GM12878 (cell line): Measurements from ENCODE around the gene CAT. TPM values are rescaled to one million over a fixed set of nuclear protein-coding genes. Genes with fewer than 3 reads are reported as not detected.

Experiments used
- ATAC-seq: fragments of 200-7000 bp; cut with Tn5 transposase; 3 replicates; pipeline ENCODE4 v1.9.1; 2020; ENCODE audit warnings: mild to moderate bottlenecking, moderate library complexity
- BruUV-seq: library from RNA; stranded (reverse); fragments of 400-500 nt; replicated peaks from 2 replicates; lab custom pipeline; 2021; lab: Mats Ljungman, UMichigan
- CTCF ChIA-PET: fragments of 300-600 bp; sonication (Branson Sonifier 250); formaldehyde crosslinking; extraction: SDS; loops from one replicate; lab custom pipeline; 2021; ENCODE audit warnings: inconsistent platforms; lab: Yijun Ruan, JAX
- POLR2A ChIA-PET: fragments of 350-600 bp; formaldehyde crosslinking; extraction: SDS; loops from one replicate; lab custom pipeline; 2021; ENCODE audit warnings: inconsistent platforms; lab: Charles Lee
- RAD21 ChIA-PET: fragments of 300-600 bp; sonication (Branson Sonifier 250); formaldehyde crosslinking; loops from one replicate; lab custom pipeline; 2023; ENCODE audit warnings: antibody characterized with exemption; ENCODE audit not compliant: unreplicated experiment; lab: Charles Lee
- SMC1A ChIA-PET: fragments of 300-600 bp; sonication (Branson Sonifier 250); formaldehyde crosslinking; loops from one replicate; lab custom pipeline; 2023; ENCODE audit not compliant: unreplicated experiment, uncharacterized antibody; lab: Charles Lee
- DNase-seq: peaks from one replicate; pipeline ENCODE4 v3.0.0-alpha.2; 2011; ENCODE audit warnings: low read depth, low spot score
- FAIRE-seq: peaks from 3 replicates; lab custom pipeline; 2011; peaks lifted over from hg19 to GRCh38; lab: Jason Lieb, UNC
- H2AFZ ChIP-seq: 2 replicates; pipeline ENCODE4 v1.6.0; 2011; ENCODE audit warnings: low read depth, low read length, control low read depth; ENCODE audit not compliant: control insufficient read depth
- H3K27ac ChIP-seq: 2 replicates; pipeline ENCODE4 v1.5.1; 2011; ENCODE audit warnings: control low read depth; ENCODE audit not compliant: control insufficient read depth, insufficient read depth
- H3K27me3 ChIP-seq, 2 experiments: replicated peaks in 1 of 2; 2 replicates each; pipeline versions ENCODE4 v1.6.0 to v1.6.1; 2011; ENCODE audit warnings: low read length in 1 of 2; ENCODE audit not compliant: control insufficient read depth in 2 of 2, insufficient read depth in 2 of 2
- H3K36me3 ChIP-seq, 2 experiments: 2 replicates each; pipeline ENCODE4 v1.5.1; 2011; ENCODE audit warnings: low read length in 1 of 2; ENCODE audit not compliant: control insufficient read depth in 2 of 2, insufficient read depth in 2 of 2
- H3K4me1 ChIP-seq: 2 replicates; pipeline ENCODE4 v1.6.1; 2011; ENCODE audit warnings: mild to moderate bottlenecking, low read length, moderate library complexity, mixed read lengths; ENCODE audit not compliant: control insufficient read depth, insufficient read depth
- H3K4me2 ChIP-seq: 2 replicates; pipeline ENCODE4 v1.6.0; 2011; ENCODE audit warnings: control low read depth; ENCODE audit not compliant: control insufficient read depth, insufficient read depth
- H3K4me3 ChIP-seq: fragments of 200-600 bp; sonication (generic); 2 replicates; pipeline ENCODE4 v1.5.1; 2016
- H3K79me2 ChIP-seq: 2 replicates; pipeline ENCODE4 v1.6.0; 2011; ENCODE audit warnings: low read length; ENCODE audit not compliant: control insufficient read depth, insufficient read depth
- H3K9ac ChIP-seq: 2 replicates; pipeline ENCODE4 v1.8.0; 2011; ENCODE audit warnings: low read length, control low read depth, mixed read lengths; ENCODE audit not compliant: control insufficient read depth, insufficient read depth
- H3K9me3 ChIP-seq: replicated peaks from 3 replicates; pipeline ENCODE4 v1.5.1; 2011; ENCODE audit warnings: mild to moderate bottlenecking, low read length; ENCODE audit not compliant: control insufficient read depth, insufficient read depth
- H4K20me1 ChIP-seq: 2 replicates; pipeline ENCODE4 v1.6.0; 2011; ENCODE audit not compliant: control insufficient read depth, insufficient read depth
- BMI1 ChIP-seq: fragments of 450-650 bp; IDR thresholded peaks from 2 replicates; pipeline ENCODE4 v1.6.1; 2016; ENCODE audit warnings: mild to moderate bottlenecking, moderate library complexity, borderline replicate concordance
- CREM ChIP-seq: IDR thresholded peaks from 2 replicates; pipeline ENCODE4 v1.6.1; 2014; ENCODE audit warnings: antibody characterized with exemption, low read depth
- EGR1 ChIP-seq, 2 experiments: IDR thresholded peaks; 1 replicate in 1 of 2; 2 replicates in 1 of 2; pipeline ENCODE4 v1.6.1; 2011 to 2012; ENCODE audit warnings: low read depth in 2 of 2, low read length in 2 of 2, borderline replicate concordance in 1 of 2, mild to moderate bottlenecking in 1 of 2, moderate library complexity in 1 of 2
- HDGF ChIP-seq: fragments of 450-650 bp; IDR thresholded peaks from 2 replicates; pipeline ENCODE4 v1.6.1; 2016; ENCODE audit warnings: antibody characterized with exemption
- LARP7 ChIP-seq: fragments of 450-650 bp; IDR thresholded peaks from 2 replicates; pipeline ENCODE4 v1.6.1; 2017; ENCODE audit warnings: mild to moderate bottlenecking
- MYB ChIP-seq: fragments of 150-350 bp; IDR thresholded peaks from 2 replicates; pipeline ENCODE4 v1.6.1; 2014; ENCODE audit warnings: mild to moderate bottlenecking, low read depth, low read length, borderline replicate concordance
- NFIC ChIP-seq: IDR thresholded peaks from 2 replicates; pipeline ENCODE4 v1.6.1; 2012; ENCODE audit warnings: low read depth, mild to moderate bottlenecking, inconsistent platforms, low read length, moderate library complexity
- NFXL1 ChIP-seq: fragments of 450-650 bp; IDR thresholded peaks from 2 replicates; pipeline ENCODE4 v1.6.1; 2017; ENCODE audit warnings: antibody characterized with exemption, mild to moderate bottlenecking, borderline replicate concordance
- PAX5 ChIP-seq: IDR thresholded peaks from 2 replicates; pipeline ENCODE4 v1.6.1; 2011; ENCODE audit warnings: low read depth, low read length, borderline replicate concordance
- PAX8 ChIP-seq: fragments of 450-650 bp; IDR thresholded peaks from 2 replicates; pipeline ENCODE4 v1.6.1; 2017; ENCODE audit warnings: mild to moderate bottlenecking, moderate library complexity
- POU2F2 ChIP-seq: IDR thresholded peaks from 3 replicates; pipeline ENCODE4 v1.6.1; 2011; ENCODE audit warnings: low read depth, mild to moderate bottlenecking, low read length, borderline replicate concordance
- SMARCA5 ChIP-seq: fragments of 450-650 bp; IDR thresholded peaks from 2 replicates; pipeline ENCODE4 v1.6.1; 2017; ENCODE audit warnings: mild to moderate bottlenecking
- TCF12 ChIP-seq: IDR thresholded peaks from 2 replicates; pipeline ENCODE4 v1.6.1; 2011; ENCODE audit warnings: low read depth, mild to moderate bottlenecking, low read length
- WGBS: methylation state at CpG from one replicate; pipeline ENCODE4 v1.1.6; 2016; ENCODE audit warnings: low lambda C conversion rate; ENCODE audit not compliant: insufficient replicate concordance, insufficient coverage; ENCODE audit errors: missing lambda C conversion rate; 5-methylcytosine and 5-hydroxymethylcytosine counted together
- in situ Hi-C: fragments of 300-500 bp; cut with MboI; formaldehyde crosslinking; loops from 9 replicates; pipeline ENCODE4 v1.14.3; 2018; ENCODE audit warnings: mixed read lengths
- intact Hi-C: fragments of 100-400 bp; cut with micrococcal nuclease; formaldehyde crosslinking; loops from one replicate; pipeline ENCODE4 v1.14.2; 2022; ENCODE audit not compliant: unreplicated experiment
- polyA plus RNA-seq, 11 experiments: library from polyadenylated mRNA; depleted of rRNA in 4 of 11; unstranded in 6 of 11; stranded (reverse) in 5 of 11; fragments of >200 nt; fragmentation: Nextera tagmentation in 4 of 11; fragmentation: Illumina TruSeq in 1 of 11; extraction: Ambion mirVana in 4 of 11; extraction: Trizol in 1 of 11; gene quantifications; 1 replicate in 1 of 11; 2 replicates in 10 of 11; pipeline versions ENCODE4 v1.2.1 to v1.2.3, GENCODE V29; 2011 to 2016; ENCODE audit warnings: inconsistent platforms in 2 of 11, missing spikeins in 2 of 11, low read depth in 1 of 11
- total RNA-seq, 4 experiments: library from RNA; depleted of rRNA in 3 of 4; stranded (reverse); fragments of >200 nt in 3 of 4; fragmentation: Illumina TruSeq in 1 of 4; extraction: Trizol in 1 of 4; gene quantifications; 2 replicates each; pipeline versions ENCODE4 v1.2.1 to v1.2.3, GENCODE V29; 2013 to 2021
- TF ChIP-seq, protein P1 (sequence below): fragments of 450-650 bp; conservative IDR thresholded peaks from 2 replicates; pipeline ENCODE4 v1.6.1; 2017; ENCODE audit warnings: mild to moderate bottlenecking, moderate library complexity

CAT gene
- total and polyA plus RNA-seq, 10 of the 15 experiments (the other 5 are each of a cell fraction or from before 2014, with no cell fraction given), result 22.4 to 71.3 (median 33.6) TPM

DNA sequence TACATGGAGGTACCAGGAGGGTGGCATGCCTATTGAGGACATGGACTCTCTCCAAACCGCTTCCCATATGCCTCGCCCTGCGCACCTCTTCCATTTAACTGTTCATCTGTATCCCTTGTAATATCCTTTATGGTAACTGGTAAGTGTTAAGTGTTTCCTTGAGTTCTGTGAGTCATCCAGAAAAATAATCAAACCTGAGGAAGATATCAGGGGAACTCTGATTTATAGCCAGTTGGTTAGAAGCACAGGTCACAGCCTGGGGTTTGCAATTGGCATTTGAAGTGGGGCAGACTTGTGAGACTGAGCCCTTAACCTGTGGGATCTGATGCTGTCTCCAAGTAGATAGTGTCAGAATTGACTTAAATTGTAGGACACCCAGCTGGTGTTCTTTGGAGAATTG, 27.6 kb upstream of the CAT start:
- ChIA-PET CTCF (no interaction called here), POLR2A (no interaction called here), RAD21 (no interaction called here), SMC1A (no interaction called here)
- no peak overlapping the region for H3K4me2 ChIP-seq
- in situ Hi-C loops (no loop called here), intact Hi-C loops (no loop called here)
- no peaks in the 10 kb centered on the region for H4K20me1 ChIP-seq
- H2AFZ ChIP-seq, result no peak overlapping the region
- no peaks in the 10 kb centered on the region for H3K27me3 ChIP-seq
- no peaks in the 10 kb centered on the region for H3K4me1 ChIP-seq
- no peak overlapping the region for H3K9ac ChIP-seq
- no peak overlapping the region for H3K27ac ChIP-seq
- TF ChIP-seq POU2F2, result no peak
- no peak for TF ChIP-seq NFXL1
- TF ChIP-seq PAX8, result no peak
- TF ChIP-seq SMARCA5, result no peak
- no peak for TF ChIP-seq MYB
- WGBS, result 83% methylated on average over 3 of the region's 3 CpGs
- BruUV-seq, result no TSS peak
- DNase-seq (no peak), FAIRE-seq (no peak), ATAC-seq (no peak)
- H3K9me3 ChIP-seq, result peaks cover 5% of the 10 kb centered on the region; the same call in 2 of the 3 replicates
- no peaks in the 10 kb centered on the region for H3K79me2 ChIP-seq
- no peak overlapping the region for H3K4me3 ChIP-seq
- no peaks in the 10 kb centered on the region for H3K36me3 ChIP-seq

DNA sequence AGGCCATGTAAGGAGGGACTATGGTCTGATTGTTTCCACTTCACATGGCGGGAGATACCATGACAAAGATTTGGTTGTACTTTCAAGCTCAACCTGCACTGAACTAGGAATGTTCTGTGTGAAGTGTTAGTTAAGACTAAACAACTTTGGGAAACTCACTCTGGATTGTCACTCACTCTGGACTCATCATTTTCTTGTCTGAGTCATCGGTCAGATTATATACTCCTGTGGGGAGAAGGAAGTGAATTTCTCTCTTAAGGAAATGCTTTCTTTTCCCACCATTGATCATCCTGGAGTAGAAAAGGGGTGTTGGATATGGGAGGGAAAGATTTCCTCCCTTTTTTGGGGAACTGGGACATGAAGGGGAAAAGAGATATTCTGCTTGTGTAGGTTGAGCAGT, 26.9 kb upstream of the CAT start:
- no peak for FAIRE-seq
- H3K4me1 ChIP-seq, result no peaks in the 10 kb centered on the region
- SMC1A ChIA-PET, result no interaction called here
- no peak for TF ChIP-seq PAX5
- TF ChIP-seq HDGF, result no peak
- no peak for TF ChIP-seq NFIC
- TF ChIP-seq EGR1 (IDR thresholded peaks at IDR 0.05; ENCODE audit: borderline replicate concordance in 1 of 2, low read depth in 2 of 2, low read length in 2 of 2), result no peak
- no peak for TF ChIP-seq TCF12
- TF ChIP-seq BMI1, result no peak
- TF ChIP-seq LARP7, result no peak
- TF ChIP-seq, protein P1, sequence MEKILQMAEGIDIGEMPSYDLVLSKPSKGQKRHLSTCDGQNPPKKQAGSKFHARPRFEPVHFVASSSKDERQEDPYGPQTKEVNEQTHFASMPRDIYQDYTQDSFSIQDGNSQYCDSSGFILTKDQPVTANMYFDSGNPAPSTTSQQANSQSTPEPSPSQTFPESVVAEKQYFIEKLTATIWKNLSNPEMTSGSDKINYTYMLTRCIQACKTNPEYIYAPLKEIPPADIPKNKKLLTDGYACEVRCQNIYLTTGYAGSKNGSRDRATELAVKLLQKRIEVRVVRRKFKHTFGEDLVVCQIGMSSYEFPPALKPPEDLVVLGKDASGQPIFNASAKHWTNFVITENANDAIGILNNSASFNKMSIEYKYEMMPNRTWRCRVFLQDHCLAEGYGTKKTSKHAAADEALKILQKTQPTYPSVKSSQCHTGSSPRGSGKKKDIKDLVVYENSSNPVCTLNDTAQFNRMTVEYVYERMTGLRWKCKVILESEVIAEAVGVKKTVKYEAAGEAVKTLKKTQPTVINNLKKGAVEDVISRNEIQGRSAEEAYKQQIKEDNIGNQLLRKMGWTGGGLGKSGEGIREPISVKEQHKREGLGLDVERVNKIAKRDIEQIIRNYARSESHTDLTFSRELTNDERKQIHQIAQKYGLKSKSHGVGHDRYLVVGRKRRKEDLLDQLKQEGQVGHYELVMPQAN, result no peak
- no peak for TF ChIP-seq CREM

More for the DNA sequence above, 26.9 kb upstream of the CAT start:
- POLR2A ChIA-PET, result no interaction called here
- no peak overlapping the region for H2AFZ ChIP-seq
- intact Hi-C loops (no loop called here), in situ Hi-C loops (no loop called here)
- DNase-seq (no peak), ATAC-seq (no peak)
- CTCF ChIA-PET, result no interaction called here
- H3K79me2 ChIP-seq, result no peaks in the 10 kb centered on the region
- no peak overlapping the region for H3K27ac ChIP-seq
- H3K9ac ChIP-seq, result no peak overlapping the region
- no peaks in the 10 kb centered on the region for H3K36me3 ChIP-seq
- no peaks in the 10 kb centered on the region for H4K20me1 ChIP-seq
- RAD21 ChIA-PET, result no interaction called here
- H3K4me2 ChIP-seq, result no peak overlapping the region
- WGBS, result 68% methylated on average over 2 of the region's 2 CpGs
- BruUV-seq, result no TSS peak
- peaks cover 5% of the 10 kb centered on the region; the same call in 2 of the 3 replicates for H3K9me3 ChIP-seq
- no peaks in the 10 kb centered on the region for H3K27me3 ChIP-seq
- no peak overlapping the region for H3K4me3 ChIP-seq
